ENCODE measurements around the gene HS6ST3.

DNA sequence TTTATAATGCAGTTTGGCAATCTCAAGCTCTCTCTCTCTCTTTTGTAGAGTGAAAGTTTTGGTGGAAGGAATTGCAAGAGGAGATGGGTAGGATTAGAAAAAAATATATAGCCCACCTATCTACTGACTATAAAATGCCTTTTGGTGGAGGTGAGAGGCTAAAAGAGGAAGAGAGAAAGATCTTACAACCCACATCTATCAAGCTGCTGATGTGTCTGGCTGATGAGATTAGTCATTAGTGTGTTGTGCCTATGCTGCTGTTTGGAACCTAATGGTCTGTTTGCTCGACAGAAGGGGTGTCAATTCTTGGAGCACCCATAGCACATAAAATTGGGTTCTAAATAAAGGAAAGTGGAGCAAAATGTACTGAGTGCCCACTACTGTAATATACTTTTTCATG, 411.0 kb downstream of the HS6ST3 start:
- TF ChIP-seq, protein P1, sequence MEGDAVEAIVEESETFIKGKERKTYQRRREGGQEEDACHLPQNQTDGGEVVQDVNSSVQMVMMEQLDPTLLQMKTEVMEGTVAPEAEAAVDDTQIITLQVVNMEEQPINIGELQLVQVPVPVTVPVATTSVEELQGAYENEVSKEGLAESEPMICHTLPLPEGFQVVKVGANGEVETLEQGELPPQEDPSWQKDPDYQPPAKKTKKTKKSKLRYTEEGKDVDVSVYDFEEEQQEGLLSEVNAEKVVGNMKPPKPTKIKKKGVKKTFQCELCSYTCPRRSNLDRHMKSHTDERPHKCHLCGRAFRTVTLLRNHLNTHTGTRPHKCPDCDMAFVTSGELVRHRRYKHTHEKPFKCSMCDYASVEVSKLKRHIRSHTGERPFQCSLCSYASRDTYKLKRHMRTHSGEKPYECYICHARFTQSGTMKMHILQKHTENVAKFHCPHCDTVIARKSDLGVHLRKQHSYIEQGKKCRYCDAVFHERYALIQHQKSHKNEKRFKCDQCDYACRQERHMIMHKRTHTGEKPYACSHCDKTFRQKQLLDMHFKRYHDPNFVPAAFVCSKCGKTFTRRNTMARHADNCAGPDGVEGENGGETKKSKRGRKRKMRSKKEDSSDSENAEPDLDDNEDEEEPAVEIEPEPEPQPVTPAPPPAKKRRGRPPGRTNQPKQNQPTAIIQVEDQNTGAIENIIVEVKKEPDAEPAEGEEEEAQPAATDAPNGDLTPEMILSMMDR (IDR thresholded peaks at IDR 0.05; ENCODE audit: borderline replicate concordance, extremely low read depth, low read length, poor library complexity, severe bottlenecking), result no peak
- no peak for TF ChIP-seq EZH2 (IDR thresholded peaks at IDR 0.05; ENCODE audit: borderline replicate concordance, low read depth, low read length, severe bottlenecking)

All from DND-41 (cell line).